Measurements from ENCODE around the gene C2orf74.

C2orf74 gene

GRCh38 chr2:61214171-61214570 lies 52.2 kb downstream of the C2orf74 start:
- Mint-ChIP-seq H3K27ac (no peak overlapping the region), H3K36me3 (peaks cover 21 to 22% of the 10 kb centered on the region in 2 donors), H3K4me3 (no peak overlapping the region), H3K4me1 (no peaks in the 10 kb centered on the region), H3K27me3 (no peaks in the 10 kb centered on the region), H3K9me3 (no peaks in the 10 kb centered on the region)
- ATAC-seq (replicated peaks) (no peak), DNase-seq (no peak)
